Lung microvascular endothelial cell (primary cell): ENCODE measurements around the gene TMEM123. TPM values are rescaled to one million over a fixed set of nuclear protein-coding genes. Genes with fewer than 3 reads are reported as not detected.
A peak's percentile ranks its signal among the peaks of the same experiment; 100 is the strongest.

Experiments used
- DNase-seq, 2 donors: peaks; one replicate each; pipeline versions ENCODE4 v3.0.0 to v3.0.0-alpha.2; 2010; ENCODE audit warnings: low read depth in 2 of 2
- total RNA-seq: library from RNA; depleted of rRNA; stranded (reverse); fragments of >200 nt; gene quantifications from 2 replicates; pipeline ENCODE4 v1.2.1, GENCODE V29; 2014

TMEM123 gene
- total RNA-seq = 169 and 269 TPM in 2 replicates

- DNase-seq = peak; percentile 69
Measured at GRCh38 chr11:102452461-102453301, at the start of gene TMEM123. TMEM123 (minus strand) TSS chr11:102452765; CDS start chr11:102452623, 142 bp downstream.

- DNase-seq = no peak
Measured at GRCh38 chr11:102500829-102501228, 48.3 kb upstream of the TMEM123 start.

- DNase-seq = no peak
Measured at GRCh38 chr11:102499931-102500330, 47.4 kb upstream of the TMEM123 start.

GRCh38 chr11:102499151-102499550 lies 46.6 kb upstream of the TMEM123 start:
- no peak for DNase-seq

GRCh38 chr11:102497061-102497460 lies 44.5 kb upstream of the TMEM123 start:
- no peak for DNase-seq

GRCh38 chr11:102495161-102496042 lies 42.8 kb upstream of the TMEM123 start:
- DNase-seq = peak; percentile 89 to 91

GRCh38 chr11:102494216-102494615 lies 41.7 kb upstream of the TMEM123 start:
- peak; percentile 75 to 83 for DNase-seq

GRCh38 chr11:102493524-102493923 lies 41.0 kb upstream of the TMEM123 start:
- DNase-seq = no peak

GRCh38 chr11:102491969-102492368 lies 39.4 kb upstream of the TMEM123 start:
- DNase-seq = no peak

GRCh38 chr11:102489186-102490145 lies 36.9 kb upstream of the TMEM123 start:
- no peak for DNase-seq

GRCh38 chr11:102488208-102488607 lies 35.6 kb upstream of the TMEM123 start:
- no peak for DNase-seq

- DNase-seq = no peak
Measured at GRCh38 chr11:102487214-102487613, 34.6 kb upstream of the TMEM123 start.

GRCh38 chr11:102486584-102486983 lies 34.0 kb upstream of the TMEM123 start:
- DNase-seq = no peak

GRCh38 chr11:102485095-102485722 lies 32.6 kb upstream of the TMEM123 start:
- DNase-seq = no peak

- DNase-seq = no peak
Measured at GRCh38 chr11:102482433-102482832, 29.9 kb upstream of the TMEM123 start.

GRCh38 chr11:102479733-102480132 lies 27.2 kb upstream of the TMEM123 start:
- no peak for DNase-seq

GRCh38 chr11:102478673-102479299 lies 26.2 kb upstream of the TMEM123 start:
- DNase-seq = no peak

- DNase-seq = peak; percentile 9 to 14
Measured at GRCh38 chr11:102476812-102477211, 24.2 kb upstream of the TMEM123 start.

GRCh38 chr11:102476069-102476468 lies 23.5 kb upstream of the TMEM123 start:
- DNase-seq = no peak

GRCh38 chr11:102473543-102473942 lies 21.0 kb upstream of the TMEM123 start:
- no peak for DNase-seq
